Calu3 (cell line): ENCODE measurements around the gene MORC3. TPM values are rescaled to one million over a fixed set of nuclear protein-coding genes. Genes with fewer than 3 reads are reported as not detected.

ENCODE experiments used
- BruUV-seq: library from RNA; stranded (reverse); fragments of 400-500 nt; replicated peaks from 2 replicates; lab custom pipeline; 2021; lab: Mats Ljungman, UMichigan
- CTCF ChIA-PET: fragments of 300-600 bp; sonication (Branson Sonifier 250); formaldehyde crosslinking; loops from one replicate; lab custom pipeline; 2022; ENCODE audit warnings: antibody characterized with exemption; lab: Charles Lee
- DNase-seq: peaks from one replicate; pipeline ENCODE4 v3.0.0; 2022
- H3K27ac Mint-ChIP-seq: one replicate; pipeline ENCODE4 v1.8.0; 2022; ENCODE audit warnings: mixed read lengths; ENCODE audit not compliant: unreplicated experiment
- H3K27me3 Mint-ChIP-seq: one replicate; pipeline ENCODE4 v1.8.0; 2022; ENCODE audit warnings: mixed read lengths; ENCODE audit not compliant: unreplicated experiment
- H3K36me3 Mint-ChIP-seq: one replicate; pipeline ENCODE4 v1.8.0; 2022; ENCODE audit warnings: mild to moderate bottlenecking, moderate library complexity, mixed read lengths; ENCODE audit not compliant: insufficient read depth, unreplicated experiment
- H3K4me1 Mint-ChIP-seq: one replicate; pipeline ENCODE4 v1.8.0; 2022; ENCODE audit warnings: mild to moderate bottlenecking, low read depth, mixed read lengths; ENCODE audit not compliant: unreplicated experiment
- H3K4me3 Mint-ChIP-seq: one replicate; pipeline ENCODE4 v1.8.0; 2022; ENCODE audit warnings: mild to moderate bottlenecking, low read depth, moderate library complexity, mixed read lengths; ENCODE audit not compliant: unreplicated experiment
- H3K9me3 Mint-ChIP-seq: one replicate; pipeline ENCODE4 v1.8.0; 2022; ENCODE audit warnings: low read depth, mixed read lengths; ENCODE audit not compliant: unreplicated experiment
- CTCF ChIP-seq: fragments of 200-600 bp; IDR thresholded peaks from one replicate; pipeline ENCODE4 v1.8.0; 2022; ENCODE audit warnings: antibody characterized with exemption; ENCODE audit not compliant: unreplicated experiment
- intact Hi-C: fragments of 100-400 bp; cut with micrococcal nuclease; formaldehyde crosslinking; loops from one replicate; pipeline ENCODE4 v1.10.0; 2022; ENCODE audit not compliant: unreplicated experiment
- total RNA-seq: library from RNA; stranded (reverse); gene quantifications from 2 replicates; pipeline ENCODE4 v1.2.3, GENCODE V29; 2022

Gene MORC3
- total RNA-seq, 1 experiment from 2014 or later: 18.2 TPM

- no peak for DNase-seq
- BruUV-seq: no TSS peak
- TF ChIP-seq CTCF: no peak
- no peak overlapping the region for H3K27ac Mint-ChIP-seq
- no peak overlapping the region for H3K4me3 Mint-ChIP-seq
- H3K9me3 Mint-ChIP-seq: no peaks in the 10 kb centered on the region
- CTCF ChIA-PET: no interaction called here
- peaks cover 31% of the 10 kb centered on the region for H3K36me3 Mint-ChIP-seq
- peaks cover 9% of the 10 kb centered on the region for H3K4me1 Mint-ChIP-seq
- intact Hi-C loops: no loop called here
- H3K27me3 Mint-ChIP-seq: no peaks in the 10 kb centered on the region
Measured at GRCh38 chr21:36347962-36348328, 27.9 kb downstream of the MORC3 start.

- H3K4me1 Mint-ChIP-seq: peaks cover 9% of the 10 kb centered on the region
- H3K9me3 Mint-ChIP-seq: no peaks in the 10 kb centered on the region
- intact Hi-C loops: no loop called here
- no peak overlapping the region for H3K27ac Mint-ChIP-seq
- TF ChIP-seq CTCF: no peak
- BruUV-seq: no TSS peak
- H3K36me3 Mint-ChIP-seq: peaks cover 34% of the 10 kb centered on the region
- no peaks in the 10 kb centered on the region for H3K27me3 Mint-ChIP-seq
- CTCF ChIA-PET: no interaction called here
- no peak for DNase-seq
- no peak overlapping the region for H3K4me3 Mint-ChIP-seq
Measured at GRCh38 chr21:36349315-36349714, 29.3 kb downstream of the MORC3 start.

DNA sequence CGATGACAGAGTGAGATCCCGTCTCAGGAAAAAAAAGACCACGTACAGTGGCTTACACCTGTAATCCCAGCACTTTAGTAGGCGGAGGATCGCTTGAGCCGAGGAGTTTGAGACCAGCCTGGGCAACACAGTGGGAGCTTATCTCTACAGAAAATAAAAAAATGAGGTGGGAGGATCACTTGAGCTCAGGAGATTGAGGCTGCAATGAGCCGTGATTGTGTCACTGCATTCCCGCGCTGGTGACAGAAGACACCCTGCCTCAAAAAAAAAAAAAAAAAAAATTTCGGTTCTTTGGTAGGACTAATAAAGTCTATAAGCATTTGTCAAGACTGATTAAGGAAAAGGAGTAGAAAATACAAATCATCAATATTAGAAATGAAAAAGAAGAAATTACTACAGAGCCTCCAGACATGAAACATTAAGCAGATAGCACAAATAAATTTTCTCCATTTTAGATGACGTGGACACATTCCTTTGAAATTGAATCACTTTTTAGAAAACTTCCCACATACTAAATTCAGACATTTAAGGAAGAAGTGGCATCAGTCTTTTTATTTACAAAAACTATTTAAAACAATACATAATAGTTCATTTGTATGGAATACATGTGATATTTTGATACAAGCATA, 30.4 kb downstream of the MORC3 start:
- no TSS peak for BruUV-seq
- peaks cover 32% of the 10 kb centered on the region for H3K36me3 Mint-ChIP-seq

DNA sequence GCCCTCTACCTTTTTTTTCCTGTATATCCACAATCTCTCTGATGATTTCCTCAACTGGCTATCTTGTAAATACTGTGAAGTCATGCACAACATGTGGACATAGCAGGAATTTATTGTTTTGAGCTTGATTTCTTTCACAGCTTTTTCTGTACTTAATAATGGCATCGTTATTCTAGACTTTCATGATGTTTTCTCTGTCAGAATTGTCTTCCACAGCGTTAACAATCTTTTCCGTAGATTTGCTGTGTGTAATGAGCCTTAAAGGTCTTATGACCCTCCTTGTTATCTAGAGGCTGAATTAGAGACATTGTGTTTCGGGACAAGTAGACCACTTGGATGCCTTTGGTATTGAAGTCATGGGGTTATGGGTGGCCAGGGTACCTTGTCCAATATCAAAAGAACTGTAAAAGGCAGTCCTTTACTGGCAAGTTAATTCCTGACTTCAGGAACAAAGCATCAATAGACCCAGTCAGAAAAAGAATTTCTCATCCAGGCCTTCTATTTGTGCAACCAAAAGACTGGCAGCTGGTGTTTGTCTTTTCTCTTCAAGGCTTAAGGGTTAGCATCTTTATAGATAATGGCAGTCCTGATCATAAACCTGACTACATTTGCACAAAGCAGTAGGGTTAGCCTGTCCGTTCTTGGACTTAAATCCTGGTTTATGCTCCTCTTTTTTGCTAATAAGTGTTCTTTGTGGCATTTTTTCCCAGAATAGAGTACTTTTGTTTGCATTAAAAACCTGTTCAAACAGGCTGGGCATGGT, 35.1 kb downstream of the MORC3 start:
- intact Hi-C loops: no loop called here
- TF ChIP-seq CTCF: no peak
- H3K27me3 Mint-ChIP-seq: no peaks in the 10 kb centered on the region
- CTCF ChIA-PET: no interaction called here
- no peaks in the 10 kb centered on the region for H3K4me1 Mint-ChIP-seq
- peaks cover 34% of the 10 kb centered on the region for H3K36me3 Mint-ChIP-seq
- no peak overlapping the region for H3K4me3 Mint-ChIP-seq
- BruUV-seq: no TSS peak
- no peak overlapping the region for H3K27ac Mint-ChIP-seq
- DNase-seq: no peak
- no peaks in the 10 kb centered on the region for H3K9me3 Mint-ChIP-seq

More for the DNA sequence above, 30.4 kb downstream of the MORC3 start:
- no peaks in the 10 kb centered on the region for H3K9me3 Mint-ChIP-seq
- H3K4me3 Mint-ChIP-seq: no peak overlapping the region
- CTCF ChIA-PET: no interaction called here
- H3K4me1 Mint-ChIP-seq: peaks cover 9% of the 10 kb centered on the region
- no peak overlapping the region for H3K27ac Mint-ChIP-seq
- DNase-seq: no peak
- intact Hi-C loops: no loop called here
- no peak for TF ChIP-seq CTCF
- H3K27me3 Mint-ChIP-seq: no peaks in the 10 kb centered on the region
